NB4 (cell line): ENCODE data around the gene PTH2R.

Source experiments
- CTCF ChIP-seq: IDR thresholded peaks from one replicate; pipeline ENCODE4 v1.5.1; 2012; ENCODE audit warnings: low read depth, low read length
- MAX ChIP-seq: IDR thresholded peaks from 2 replicates; pipeline ENCODE4 v1.6.1; 2011; ENCODE audit warnings: low read depth, low read length
- MYC ChIP-seq: IDR thresholded peaks from 2 replicates; pipeline ENCODE4 v1.6.1; 2011; ENCODE audit warnings: low read depth, low read length
- POLR2A ChIP-seq: IDR thresholded peaks from 2 replicates; pipeline ENCODE4 v1.6.1; 2011; ENCODE audit warnings: mild to moderate bottlenecking; ENCODE audit not compliant: insufficient read length; ENCODE audit errors: extremely low read depth

GRCh38 chr2:208373460-208374089 lies 33.0 kb upstream of the PTH2R start:
- TF ChIP-seq CTCF (peak; percentile 80), POLR2A (no peak), MAX (no peak), MYC (no peak)
